ENCODE results near the gene PNKD.

PNKD gene

DNA sequence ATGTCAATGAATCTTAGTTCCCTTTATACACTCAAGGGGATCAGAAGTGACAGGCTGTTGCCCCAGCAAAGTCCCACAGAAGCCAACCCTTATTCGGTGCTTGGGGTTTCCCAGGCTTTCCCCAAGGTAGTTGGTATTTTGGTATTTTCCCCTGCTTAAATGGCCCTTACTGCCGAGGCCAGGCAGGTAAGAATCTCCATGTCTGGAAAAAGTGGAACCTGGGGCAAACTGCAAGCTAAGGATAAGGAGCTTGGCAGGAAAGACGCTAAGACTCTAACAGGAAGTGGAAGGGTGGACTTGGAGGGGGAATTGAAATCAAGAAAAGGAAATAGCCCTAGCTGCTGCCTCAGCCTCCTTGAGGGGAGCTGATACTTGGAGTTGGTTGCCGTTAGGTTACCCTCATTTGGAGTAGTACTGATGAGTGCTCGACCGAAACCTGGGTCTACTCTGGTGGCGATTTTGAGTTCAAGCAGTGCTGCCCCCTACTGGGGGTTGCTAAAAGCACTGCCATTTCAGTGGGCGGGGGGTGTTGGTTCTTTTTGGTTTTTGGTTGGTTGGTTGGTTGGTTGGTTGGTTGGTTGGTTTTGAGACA lies 12.8 kb upstream of the PNKD start:
- H3K4me3 ChIP-seq (ENCODE audit: low read depth, low read length) = no peak overlapping the region
- DNase-seq = no peak
- no peaks in the 10 kb centered on the region for H3K9me3 ChIP-seq
- peaks cover 38% of the 10 kb centered on the region for H3K4me1 ChIP-seq
- H3K27me3 ChIP-seq = no peaks in the 10 kb centered on the region
- H3K36me3 ChIP-seq = peaks cover 36% of the 10 kb centered on the region
- TF ChIP-seq, protein P1, sequence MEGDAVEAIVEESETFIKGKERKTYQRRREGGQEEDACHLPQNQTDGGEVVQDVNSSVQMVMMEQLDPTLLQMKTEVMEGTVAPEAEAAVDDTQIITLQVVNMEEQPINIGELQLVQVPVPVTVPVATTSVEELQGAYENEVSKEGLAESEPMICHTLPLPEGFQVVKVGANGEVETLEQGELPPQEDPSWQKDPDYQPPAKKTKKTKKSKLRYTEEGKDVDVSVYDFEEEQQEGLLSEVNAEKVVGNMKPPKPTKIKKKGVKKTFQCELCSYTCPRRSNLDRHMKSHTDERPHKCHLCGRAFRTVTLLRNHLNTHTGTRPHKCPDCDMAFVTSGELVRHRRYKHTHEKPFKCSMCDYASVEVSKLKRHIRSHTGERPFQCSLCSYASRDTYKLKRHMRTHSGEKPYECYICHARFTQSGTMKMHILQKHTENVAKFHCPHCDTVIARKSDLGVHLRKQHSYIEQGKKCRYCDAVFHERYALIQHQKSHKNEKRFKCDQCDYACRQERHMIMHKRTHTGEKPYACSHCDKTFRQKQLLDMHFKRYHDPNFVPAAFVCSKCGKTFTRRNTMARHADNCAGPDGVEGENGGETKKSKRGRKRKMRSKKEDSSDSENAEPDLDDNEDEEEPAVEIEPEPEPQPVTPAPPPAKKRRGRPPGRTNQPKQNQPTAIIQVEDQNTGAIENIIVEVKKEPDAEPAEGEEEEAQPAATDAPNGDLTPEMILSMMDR (IDR thresholded peaks at IDR 0.05; ENCODE audit: low read depth, low read length) = peak; percentile 65

DNA sequence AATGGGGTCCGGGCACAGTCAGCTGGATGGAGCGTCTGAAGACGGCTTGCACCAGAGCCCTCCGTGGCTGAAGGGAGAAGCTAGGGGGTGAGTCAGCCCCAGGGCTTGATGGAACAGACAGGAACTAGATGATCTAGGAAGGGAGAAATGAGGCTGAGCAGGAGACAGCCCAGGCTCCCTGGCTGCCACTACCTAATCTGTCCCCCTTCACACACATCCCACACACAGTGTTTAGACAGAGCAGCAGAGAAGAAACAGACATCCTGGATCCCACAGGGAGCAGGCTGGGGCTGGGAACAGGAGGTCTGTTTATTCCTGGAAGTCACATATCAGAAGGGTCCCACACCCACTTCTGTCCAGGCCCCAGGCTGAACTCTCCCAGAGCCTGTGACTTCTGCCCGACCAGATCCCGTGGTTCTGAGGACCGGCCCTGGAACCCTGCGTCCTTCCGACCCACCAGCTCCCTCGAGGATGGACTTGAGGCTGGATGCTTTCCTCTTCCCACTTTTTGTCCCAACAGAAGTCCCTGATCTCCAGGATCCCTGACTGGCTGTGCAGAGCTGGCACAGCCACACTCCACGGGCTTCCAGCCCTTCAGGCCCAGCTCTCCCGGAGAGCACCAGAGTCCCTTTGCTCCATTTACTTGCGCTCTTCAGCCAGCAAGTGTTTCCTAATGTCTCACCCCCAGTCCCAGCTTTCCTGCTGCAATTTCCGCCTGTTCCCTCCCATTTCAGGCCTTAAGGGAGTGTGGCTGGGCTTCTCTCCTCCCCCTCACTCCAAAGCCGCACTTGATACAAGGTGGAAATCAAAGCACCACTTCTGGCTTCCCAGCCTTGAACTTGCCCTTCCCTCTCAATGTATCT lies 11.0 kb upstream of the PNKD start:
- Histone ChIP-seq H3K27me3 (no peaks in the 10 kb centered on the region), H3K36me3 (peaks cover 23% of the 10 kb centered on the region), H3K9me3 (no peaks in the 10 kb centered on the region), H3K4me3 (ENCODE audit: low read depth, low read length) (peak overlapping the region; percentile 14; the same call in 1 of the 2 replicates), H3K4me1 (peaks cover 45% of the 10 kb centered on the region)
- peak; percentile 86 for DNase-seq
- TF ChIP-seq, protein P1 (IDR thresholded peaks at IDR 0.05; ENCODE audit: low read depth, low read length) = no peak

DNA sequence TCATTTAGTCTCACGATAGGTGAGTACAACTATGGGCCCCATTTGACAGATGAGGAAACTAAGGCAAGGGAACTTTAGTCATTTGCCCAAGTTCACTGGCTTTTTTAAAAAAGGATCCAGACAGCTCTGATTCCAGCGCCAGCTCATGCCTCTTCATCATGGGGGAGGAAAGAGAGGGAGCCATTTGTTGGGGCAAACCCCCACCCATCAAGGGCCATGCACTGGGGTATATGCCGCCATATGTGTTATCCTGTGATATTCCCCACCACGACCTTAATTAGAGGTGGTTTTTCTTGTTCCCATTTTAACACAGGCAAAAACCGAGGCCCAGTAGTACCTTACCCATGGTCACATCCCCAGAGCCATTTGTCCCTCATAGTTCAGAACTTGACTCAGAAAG lies 10.2 kb upstream of the PNKD start:
- no peak for DNase-seq
- H3K4me1 ChIP-seq = peaks cover 45% of the 10 kb centered on the region
- TF ChIP-seq, protein P1 (IDR thresholded peaks at IDR 0.05; ENCODE audit: low read depth, low read length) = no peak
- H3K9me3 ChIP-seq = no peaks in the 10 kb centered on the region
- no peak overlapping the region for H3K4me3 ChIP-seq (ENCODE audit: low read depth, low read length)
- no peaks in the 10 kb centered on the region for H3K27me3 ChIP-seq
- H3K36me3 ChIP-seq = peaks cover 21% of the 10 kb centered on the region

DNA sequence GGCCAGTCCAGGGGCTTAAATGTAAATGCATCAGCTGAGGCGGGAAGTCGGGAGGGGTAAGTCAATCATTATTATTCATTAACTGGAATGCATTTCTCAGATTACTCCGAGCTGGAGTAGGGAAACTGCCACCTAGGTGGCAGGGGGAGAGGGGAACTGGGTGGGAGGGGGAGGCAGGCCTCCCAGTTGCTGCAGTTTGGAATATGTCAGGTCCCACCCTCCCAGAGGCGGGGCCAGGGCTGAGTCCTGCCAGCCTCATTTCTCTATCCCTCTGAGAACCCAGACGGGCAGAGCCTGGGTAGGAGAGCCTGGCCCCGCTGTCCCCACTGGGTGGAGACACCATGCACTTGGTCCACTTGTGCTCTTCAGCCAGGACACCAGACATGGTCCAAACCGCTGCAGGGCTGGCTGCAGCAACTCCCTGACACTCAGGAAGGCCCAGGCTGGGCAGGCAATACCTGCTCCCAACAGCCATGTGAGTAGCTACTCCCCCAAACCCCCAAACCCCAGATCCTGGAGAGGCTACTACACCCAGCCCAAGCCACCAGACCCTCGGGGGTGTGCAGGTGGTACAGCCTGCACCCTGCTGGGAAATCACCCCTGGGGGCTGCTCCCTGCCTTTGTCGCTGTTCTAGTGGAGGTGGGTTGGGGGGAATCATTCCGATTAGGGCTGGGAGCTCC lies 9.4 kb upstream of the PNKD start, which contains the start of gene GPBAR1:
TSS of gene GPBAR1 (plus strand) at position 274 of the 681 bp plus-strand sequence. CDS start 1,710 bp downstream, outside the sequence.
- DNase-seq = peak; percentile 57
- TF ChIP-seq, protein P1 (IDR thresholded peaks at IDR 0.05; ENCODE audit: low read depth, low read length) = no peak
- no peaks in the 10 kb centered on the region for H3K27me3 ChIP-seq
- H3K9me3 ChIP-seq = no peaks in the 10 kb centered on the region
- H3K4me1 ChIP-seq = peaks cover 45% of the 10 kb centered on the region
- peaks cover 14% of the 10 kb centered on the region for H3K36me3 ChIP-seq
- H3K4me3 ChIP-seq (ENCODE audit: low read depth, low read length) = peak within 1 kb of the TSS; percentile 35

DNA sequence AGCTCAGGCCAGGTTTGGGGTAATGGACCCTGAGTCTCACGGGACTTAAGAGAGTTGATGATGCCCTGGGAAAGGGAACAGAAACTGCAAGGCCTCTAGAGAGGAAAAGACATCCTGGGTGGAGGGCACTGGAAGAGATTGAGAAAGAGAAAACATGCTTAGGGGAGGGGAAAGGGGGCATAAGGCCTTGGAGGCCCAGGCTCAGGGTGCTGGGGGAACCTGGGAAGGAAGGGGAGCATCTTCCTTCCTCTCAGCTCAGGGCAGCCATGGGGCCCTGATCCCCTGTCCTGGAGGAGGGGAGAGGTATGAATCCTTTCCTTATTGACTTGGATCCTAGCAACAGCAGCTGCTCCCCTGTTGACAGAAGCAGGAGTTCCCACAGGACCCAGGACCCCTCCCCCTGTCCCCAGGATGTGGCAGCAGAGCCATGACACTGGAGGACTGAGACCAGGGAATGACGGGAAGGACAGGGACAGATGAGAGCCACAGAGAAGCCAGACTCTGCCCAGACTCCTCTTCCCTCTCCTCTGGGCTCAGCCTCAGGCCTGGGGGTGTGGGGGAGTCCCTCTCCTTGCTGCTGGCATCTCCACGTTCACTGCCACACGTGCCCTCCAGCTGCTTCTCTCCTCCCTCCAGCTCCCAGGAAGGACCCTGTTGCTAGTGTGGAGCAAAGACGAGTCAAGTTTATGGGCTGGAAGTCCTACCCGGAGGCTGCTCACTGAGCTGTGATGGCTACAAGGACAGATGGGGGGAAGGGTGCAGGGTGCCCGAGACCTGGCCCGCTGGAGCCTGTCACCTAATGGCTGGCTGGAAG lies 8.7 kb upstream of the PNKD start:
- DNase-seq = peak; percentile 65

More for the DNA sequence above, 8.7 kb upstream of the PNKD start:
- peaks cover 13% of the 10 kb centered on the region for H3K36me3 ChIP-seq
- TF ChIP-seq, protein P1 (IDR thresholded peaks at IDR 0.05; ENCODE audit: low read depth, low read length) = no peak
- no peaks in the 10 kb centered on the region for H3K9me3 ChIP-seq
- no peaks in the 10 kb centered on the region for H3K27me3 ChIP-seq
- peak overlapping the region; percentile 35 for H3K4me3 ChIP-seq (ENCODE audit: low read depth, low read length)
- H3K4me1 ChIP-seq = peaks cover 45% of the 10 kb centered on the region

Measured in BE2C (cell line).